HEK293T (cell line): ENCODE data around the gene RFX3.

ENCODE experiments used
- CTCF ChIA-PET: fragments of 350-600 bp; formaldehyde crosslinking; extraction: SDS; loops from one replicate; lab custom pipeline; 2021; ENCODE audit warnings: antibody characterized with exemption, inconsistent platforms; lab: Yijun Ruan, JAX
- POLR2A ChIA-PET: fragments of 350-600 bp; formaldehyde crosslinking; extraction: SDS; loops from one replicate; lab custom pipeline; 2020; ENCODE audit warnings: antibody characterized with exemption, inconsistent platforms; lab: Yijun Ruan, JAX
- DNase-seq: peaks from one replicate; pipeline ENCODE4 v3.0.0; 2012; ENCODE audit warnings: mixed read lengths; ENCODE audit errors: extremely low spot score
- ARNT ChIP-seq: fragments of 450-650 bp; IDR thresholded peaks from 2 replicates; pipeline ENCODE4 v1.6.1; 2017; ENCODE audit warnings: mild to moderate bottlenecking
- BHLHE40 ChIP-seq: fragments of 450-650 bp; IDR thresholded peaks from 2 replicates; pipeline ENCODE4 v1.6.1; 2016; ENCODE audit warnings: mild to moderate bottlenecking, moderate library complexity, borderline replicate concordance
- CTBP1 ChIP-seq: fragments of 450-650 bp; IDR thresholded peaks from 2 replicates; pipeline ENCODE4 v1.6.1; 2016; ENCODE audit warnings: borderline replicate concordance
- ELF4 ChIP-seq: fragments of 450-650 bp; IDR thresholded peaks from 2 replicates; pipeline ENCODE4 v1.6.1; 2017; ENCODE audit warnings: antibody characterized with exemption
- FOXA1 ChIP-seq: fragments of 450-650 bp; IDR thresholded peaks from 2 replicates; pipeline ENCODE4 v1.6.1; 2016; ENCODE audit warnings: mild to moderate bottlenecking
- FOXK2 ChIP-seq: fragments of 450-650 bp; IDR thresholded peaks from 2 replicates; pipeline ENCODE4 v1.6.1; 2016; ENCODE audit warnings: mild to moderate bottlenecking
- FOXM1 ChIP-seq: fragments of 450-650 bp; IDR thresholded peaks from 2 replicates; pipeline ENCODE4 v1.6.1; 2017; ENCODE audit warnings: mild to moderate bottlenecking, borderline replicate concordance
- HDGF ChIP-seq: fragments of 450-650 bp; IDR thresholded peaks from 2 replicates; pipeline ENCODE4 v1.6.1; 2017; ENCODE audit warnings: antibody characterized with exemption, borderline replicate concordance
- L3MBTL2 ChIP-seq: fragments of 450-650 bp; conservative IDR thresholded peaks from 2 replicates; pipeline ENCODE4 v1.6.1; 2016; ENCODE audit warnings: mild to moderate bottlenecking
- LEF1 ChIP-seq: fragments of 450-650 bp; IDR thresholded peaks from 2 replicates; pipeline ENCODE4 v1.6.1; 2017; ENCODE audit warnings: mild to moderate bottlenecking, borderline replicate concordance
- NFRKB ChIP-seq: fragments of 450-650 bp; IDR thresholded peaks from 2 replicates; pipeline ENCODE4 v1.6.1; 2016; ENCODE audit warnings: mild to moderate bottlenecking, moderate library complexity
- PKNOX1 ChIP-seq: fragments of 450-650 bp; IDR thresholded peaks from 2 replicates; pipeline ENCODE4 v1.6.1; 2016
- SP1 ChIP-seq: fragments of 450-650 bp; IDR thresholded peaks from 2 replicates; pipeline ENCODE4 v1.6.1; 2017
- SUZ12 ChIP-seq: fragments of 450-650 bp; IDR thresholded peaks from 2 replicates; pipeline ENCODE4 v1.6.1; 2016; ENCODE audit warnings: mild to moderate bottlenecking
- TARDBP ChIP-seq: fragments of 450-650 bp; IDR thresholded peaks from 2 replicates; pipeline ENCODE4 v1.6.1; 2016
- ZNF384 ChIP-seq: fragments of 450-650 bp; IDR thresholded peaks from 2 replicates; pipeline ENCODE4 v1.6.1; 2016

RFX3 gene

GRCh38 chr9:3401221-3401954 is 124.4 kb downstream of the RFX3 start:
- DNase-seq: no peak
- ChIA-PET POLR2A (no interaction called here), CTCF (no interaction called here)
- TF ChIP-seq HDGF: no peak
- no peak for TF ChIP-seq PKNOX1

- POLR2A ChIA-PET: no interaction called here
- DNase-seq: no peak
- CTCF ChIA-PET: no interaction called here
- TF ChIP-seq CTBP1 (no peak), L3MBTL2 (no peak), SP1 (no peak), ARNT (no peak), NFRKB (no peak), ELF4 (no peak), FOXK2 (no peak), LEF1 (no peak), HDGF (no peak), FOXM1 (no peak), SUZ12 (no peak), BHLHE40 (no peak), ZNF384 (no peak), TARDBP (no peak), PKNOX1 (no peak), FOXA1 (no peak)
Observed at GRCh38 chr9:3398232-3398648, 127.6 kb downstream of the RFX3 start.

- POLR2A ChIA-PET: no interaction called here
- TF ChIP-seq HDGF: no peak
- no peak for TF ChIP-seq BHLHE40
- no peak for TF ChIP-seq NFRKB
- TF ChIP-seq PKNOX1: no peak
- TF ChIP-seq TARDBP: no peak
- TF ChIP-seq FOXM1: no peak
- TF ChIP-seq SUZ12: no peak
- TF ChIP-seq L3MBTL2: no peak
- no peak for TF ChIP-seq FOXA1
- CTCF ChIA-PET: no interaction called here
- no peak for DNase-seq
Observed at GRCh38 chr9:3397766-3398165, 128.0 kb downstream of the RFX3 start.

GRCh38 chr9:3391414-3391813 is 134.4 kb downstream of the RFX3 start:
- ChIA-PET POLR2A (no interaction called here), CTCF (no interaction called here)
- no peak for DNase-seq
- TF ChIP-seq FOXK2: no peak
- no peak for TF ChIP-seq TARDBP
- TF ChIP-seq NFRKB: no peak
- no peak for TF ChIP-seq ARNT
- no peak for TF ChIP-seq SP1
- no peak for TF ChIP-seq FOXM1
- no peak for TF ChIP-seq PKNOX1
- TF ChIP-seq L3MBTL2: no peak
- TF ChIP-seq LEF1: no peak
- TF ChIP-seq CTBP1: no peak
- TF ChIP-seq SUZ12: no peak
- TF ChIP-seq BHLHE40: no peak
- TF ChIP-seq ELF4: no peak

GRCh38 chr9:3386753-3387152 is 139.0 kb downstream of the RFX3 start:
- DNase-seq: no peak
- ChIA-PET CTCF (no interaction called here), POLR2A (no interaction called here)
- TF ChIP-seq NFRKB (no peak), SP1 (no peak), FOXK2 (no peak), SUZ12 (no peak), ZNF384 (no peak), FOXM1 (no peak), CTBP1 (no peak), ELF4 (no peak), BHLHE40 (no peak), HDGF (no peak), LEF1 (no peak), L3MBTL2 (no peak), ARNT (no peak), FOXA1 (no peak), TARDBP (no peak), PKNOX1 (no peak)
